Measurements from ENCODE around the gene GMDS.
A peak's percentile ranks its signal among the peaks of the same experiment; 100 is the strongest.
"Not testable (repeated sequence)": the region's sequence is repeated elsewhere in the genome, so short reads cannot be mapped to it uniquely, and the experiment has no call there.

Gene GMDS

DNA sequence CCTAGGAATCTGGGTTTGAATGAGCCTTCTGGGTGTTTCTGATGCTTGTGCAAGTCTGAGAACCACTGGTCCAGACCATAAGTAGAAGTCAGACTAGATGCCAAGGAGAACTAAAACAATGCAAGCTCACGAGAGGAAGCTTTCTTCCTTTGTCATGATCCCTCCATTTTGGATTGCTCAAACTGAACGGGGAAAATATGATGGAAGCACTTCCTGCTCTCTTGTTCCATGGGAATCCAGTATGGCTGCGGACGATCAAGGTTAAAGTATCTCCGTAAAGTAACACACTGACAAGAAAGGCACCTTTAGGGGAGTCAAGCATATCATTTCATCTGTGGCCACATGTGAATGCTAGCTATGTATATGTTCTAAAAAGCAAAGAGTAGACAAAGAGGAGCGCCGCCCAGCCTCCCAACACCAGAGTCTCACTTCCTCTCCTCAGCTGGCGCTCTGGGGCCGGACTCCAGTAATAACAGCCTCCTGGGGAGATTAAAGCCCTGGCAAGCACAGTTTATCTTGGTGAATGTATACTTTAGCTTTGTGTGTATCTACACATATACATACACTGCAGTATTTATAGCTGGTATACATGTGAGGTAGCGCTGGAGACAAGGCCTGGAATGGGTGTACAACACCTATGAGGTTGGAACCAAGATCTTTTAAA is 547.6 kb downstream of the GMDS start:
- DNase-seq (ENCODE audit: low read depth): no peak
- H3K4me3 ChIP-seq (ENCODE audit: control insufficient read depth, low read depth, low read length): no peak overlapping the region
- TF ChIP-seq, protein P1, sequence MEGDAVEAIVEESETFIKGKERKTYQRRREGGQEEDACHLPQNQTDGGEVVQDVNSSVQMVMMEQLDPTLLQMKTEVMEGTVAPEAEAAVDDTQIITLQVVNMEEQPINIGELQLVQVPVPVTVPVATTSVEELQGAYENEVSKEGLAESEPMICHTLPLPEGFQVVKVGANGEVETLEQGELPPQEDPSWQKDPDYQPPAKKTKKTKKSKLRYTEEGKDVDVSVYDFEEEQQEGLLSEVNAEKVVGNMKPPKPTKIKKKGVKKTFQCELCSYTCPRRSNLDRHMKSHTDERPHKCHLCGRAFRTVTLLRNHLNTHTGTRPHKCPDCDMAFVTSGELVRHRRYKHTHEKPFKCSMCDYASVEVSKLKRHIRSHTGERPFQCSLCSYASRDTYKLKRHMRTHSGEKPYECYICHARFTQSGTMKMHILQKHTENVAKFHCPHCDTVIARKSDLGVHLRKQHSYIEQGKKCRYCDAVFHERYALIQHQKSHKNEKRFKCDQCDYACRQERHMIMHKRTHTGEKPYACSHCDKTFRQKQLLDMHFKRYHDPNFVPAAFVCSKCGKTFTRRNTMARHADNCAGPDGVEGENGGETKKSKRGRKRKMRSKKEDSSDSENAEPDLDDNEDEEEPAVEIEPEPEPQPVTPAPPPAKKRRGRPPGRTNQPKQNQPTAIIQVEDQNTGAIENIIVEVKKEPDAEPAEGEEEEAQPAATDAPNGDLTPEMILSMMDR (IDR thresholded peaks at IDR 0.05; ENCODE audit: control insufficient read depth, insufficient read depth, low read depth, low read length, missing control alignments): no peak

DNA sequence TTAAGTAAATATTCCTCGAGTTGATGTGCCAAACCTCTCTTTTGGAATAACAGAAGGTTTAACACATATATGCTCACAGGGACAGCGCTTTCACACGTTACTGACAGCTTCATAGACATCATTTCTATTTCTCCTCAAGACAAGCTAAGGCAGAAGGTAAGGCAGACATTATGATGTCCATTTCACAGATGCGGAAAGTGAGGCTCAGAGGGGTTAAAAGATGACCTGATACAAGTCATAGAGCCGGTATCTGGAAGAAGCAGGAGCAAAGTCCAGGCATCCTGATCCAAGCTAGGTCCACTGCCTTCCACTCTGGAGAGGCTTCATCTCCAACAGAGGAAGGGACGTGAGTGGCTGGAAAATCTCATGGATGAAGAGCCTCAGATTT is 548.9 kb downstream of the GMDS start:
- no peak overlapping the region for H3K4me3 ChIP-seq (ENCODE audit: control insufficient read depth, low read depth, low read length)
- TF ChIP-seq, protein P1 (IDR thresholded peaks at IDR 0.05; ENCODE audit: control insufficient read depth, insufficient read depth, low read depth, low read length, missing control alignments): no peak
- DNase-seq (ENCODE audit: low read depth): no peak

DNA sequence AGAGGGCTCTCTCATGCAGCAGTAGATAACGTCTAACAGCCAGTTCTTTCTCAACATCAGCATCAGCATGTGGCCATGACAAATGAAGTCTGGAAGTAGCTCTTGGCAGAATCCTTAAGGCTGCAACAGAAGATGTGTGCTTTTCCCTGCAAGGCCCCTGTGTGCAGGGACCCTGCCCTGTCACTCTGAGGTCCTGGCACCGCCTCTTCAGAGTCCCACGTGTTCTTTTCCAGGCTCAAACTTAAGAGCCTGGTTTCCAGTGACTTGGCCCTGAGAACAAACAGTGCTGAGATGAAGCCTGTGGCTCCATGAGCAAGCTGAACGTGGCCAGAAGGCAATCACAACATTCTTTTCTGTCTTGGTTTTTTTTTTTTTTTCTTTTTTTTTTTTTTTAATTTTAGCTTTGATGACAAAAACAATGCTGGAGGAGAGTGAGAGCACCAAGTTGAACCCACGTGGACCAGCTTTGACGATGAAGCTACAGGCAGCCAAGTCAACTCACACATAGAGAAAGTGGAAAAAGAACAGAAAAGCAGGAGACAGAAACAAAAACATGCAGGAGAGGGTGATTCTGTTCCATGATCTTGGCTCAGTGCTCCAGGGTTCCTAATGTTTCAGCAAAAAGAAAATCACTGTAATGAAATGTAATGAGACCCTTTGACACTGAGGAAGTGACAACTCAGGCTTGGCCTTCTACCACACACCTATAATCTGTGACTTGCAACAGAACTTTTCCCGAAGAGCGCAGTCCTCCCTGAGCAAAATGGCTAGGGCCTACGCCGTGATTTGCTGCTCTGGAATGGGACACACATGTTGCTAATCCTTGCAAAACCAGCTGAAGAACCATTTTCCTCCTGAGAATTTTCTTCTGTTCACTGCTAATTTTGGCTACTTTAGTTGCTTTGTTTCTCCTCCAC is 549.6 kb downstream of the GMDS start:
- TF ChIP-seq, protein P1 (IDR thresholded peaks at IDR 0.05; ENCODE audit: control insufficient read depth, insufficient read depth, low read depth, low read length, missing control alignments): no peak
- DNase-seq (ENCODE audit: low read depth): no peak
- no peak overlapping the region for H3K4me3 ChIP-seq (ENCODE audit: control insufficient read depth, low read depth, low read length)

DNA sequence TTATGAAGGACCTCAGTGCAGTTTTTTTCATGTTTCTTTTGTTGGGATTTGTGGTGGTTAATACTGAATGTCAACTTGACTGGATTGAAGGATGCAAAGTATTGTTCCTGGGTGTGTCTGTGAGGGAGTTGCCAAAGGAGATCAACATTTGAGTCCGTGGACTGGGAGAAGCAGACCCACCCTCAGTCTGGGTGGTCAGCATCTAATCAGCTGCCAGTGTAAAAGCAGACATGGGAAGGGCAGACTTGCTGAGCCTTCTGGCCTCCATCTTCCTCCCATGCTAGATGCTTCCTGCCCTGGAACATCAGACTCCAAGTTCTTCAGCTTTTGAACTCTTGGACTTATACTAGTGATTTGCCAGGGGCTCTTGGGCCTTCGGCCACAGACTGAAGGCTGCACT is 553.6 kb downstream of the GMDS start:
- H3K4me3 ChIP-seq (ENCODE audit: control insufficient read depth, low read depth, low read length); DNase-seq (ENCODE audit: low read depth): not testable (repeated sequence)

DNA sequence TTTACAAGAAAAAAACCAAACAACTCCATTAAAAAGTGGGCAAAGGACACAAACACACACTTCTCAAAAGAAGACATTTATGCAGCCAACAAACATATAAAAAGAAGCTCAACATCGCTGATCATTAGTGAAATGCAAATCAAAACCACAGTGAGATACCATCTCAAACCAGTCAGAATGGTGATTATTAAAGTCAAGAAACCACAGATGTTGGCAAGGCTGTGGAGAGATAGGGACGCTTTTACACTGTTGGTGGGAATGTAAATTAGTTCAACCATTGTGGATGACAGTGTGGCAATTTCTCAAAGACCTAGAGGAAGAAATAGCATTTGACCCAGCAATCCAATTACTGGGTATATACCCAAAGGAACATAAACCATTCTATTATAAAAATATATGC is 554.7 kb downstream of the GMDS start:
- H3K4me3 ChIP-seq (ENCODE audit: control insufficient read depth, low read depth, low read length); DNase-seq (ENCODE audit: low read depth): not testable (repeated sequence)

DNA sequence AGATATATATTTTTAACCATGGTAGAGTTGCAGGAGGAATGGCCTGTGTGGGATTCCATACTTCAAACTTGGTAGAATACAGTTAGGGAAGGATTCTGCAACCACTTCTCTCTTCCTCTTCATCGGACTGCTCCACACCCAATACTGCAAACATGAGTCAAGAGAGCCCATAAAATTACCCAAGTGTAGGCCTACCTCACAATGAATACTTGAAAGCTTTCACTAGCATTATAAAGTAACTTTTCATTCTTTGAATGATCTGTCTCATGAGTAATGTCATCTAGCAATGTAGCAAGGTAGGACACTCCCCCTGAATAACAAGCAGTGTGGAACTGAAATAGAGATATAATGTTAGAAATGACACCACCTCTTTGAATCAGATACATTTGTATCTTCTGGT is 556.3 kb downstream of the GMDS start:
- no peak overlapping the region for H3K4me3 ChIP-seq (ENCODE audit: control insufficient read depth, low read depth, low read length)
- TF ChIP-seq, protein P1 (IDR thresholded peaks at IDR 0.05; ENCODE audit: control insufficient read depth, insufficient read depth, low read depth, low read length, missing control alignments): no peak
- DNase-seq (ENCODE audit: low read depth): peak; percentile 27

DNA sequence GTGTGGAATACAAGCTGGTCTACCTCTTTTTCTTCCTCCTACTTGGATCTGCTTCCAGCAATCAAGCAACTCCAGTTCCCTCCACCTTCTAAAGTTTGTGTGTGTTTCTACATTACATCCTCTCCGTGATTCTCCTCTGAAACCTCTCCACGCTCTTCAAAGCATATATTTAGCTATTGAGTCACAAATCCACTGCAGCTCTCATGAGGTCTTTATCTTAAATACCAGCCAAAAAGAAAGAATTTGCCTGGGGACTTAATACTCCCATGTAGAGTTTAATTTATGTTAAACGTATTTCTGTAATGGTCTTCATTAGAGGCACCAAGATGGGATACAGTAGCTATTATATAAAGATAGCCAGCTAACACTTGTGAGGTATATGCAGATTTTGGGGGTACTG is 557.0 kb downstream of the GMDS start:
- DNase-seq (ENCODE audit: low read depth): no peak
- H3K4me3 ChIP-seq (ENCODE audit: control insufficient read depth, low read depth, low read length): no peak overlapping the region

More for the DNA sequence above, 557.0 kb downstream of the GMDS start:
- TF ChIP-seq, protein P1 (IDR thresholded peaks at IDR 0.05; ENCODE audit: control insufficient read depth, insufficient read depth, low read depth, low read length, missing control alignments): no peak

Measured in AG09309 (cell line).